ENCODE results near the gene CISH.

Gene CISH

GRCh38 chr3:50573566-50574443 lies 37.8 kb downstream of the CISH start:
- H3K27ac ChIP-seq: no peak overlapping the region
- no peak for TF ChIP-seq CTCF (conservative IDR thresholded peaks at IDR 0.05)

DNA sequence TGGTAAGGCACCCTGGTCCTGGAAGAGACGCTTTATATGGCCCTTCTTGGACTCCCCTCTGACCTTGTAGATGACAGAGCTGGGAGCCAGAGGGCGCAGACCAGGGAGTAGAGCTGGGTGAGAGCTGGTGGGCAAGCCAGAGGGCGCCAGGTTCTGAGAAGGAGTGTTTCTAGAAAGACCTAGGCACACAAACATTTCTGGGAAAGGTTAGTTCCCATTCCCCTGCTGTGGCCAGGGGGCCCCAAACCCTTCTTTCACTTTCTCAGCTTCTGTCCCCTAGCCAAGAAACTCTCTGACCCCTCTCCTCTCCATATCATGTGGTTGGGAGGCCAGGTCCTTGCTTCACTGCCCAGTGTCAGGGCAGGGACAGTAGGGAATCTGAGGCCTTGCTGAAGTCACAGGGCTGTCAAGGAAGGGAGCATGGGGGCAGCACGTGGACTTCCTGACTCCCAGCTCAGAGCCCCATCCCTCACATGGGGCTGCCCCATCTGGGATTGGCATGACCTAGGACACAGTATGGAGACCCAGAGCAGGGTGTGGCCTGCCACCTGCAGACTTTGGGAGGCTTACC lies 38.7 kb downstream of the CISH start:
- no peak for TF ChIP-seq CTCF (conservative IDR thresholded peaks at IDR 0.05)
- no peak overlapping the region for H3K27ac ChIP-seq

DNA sequence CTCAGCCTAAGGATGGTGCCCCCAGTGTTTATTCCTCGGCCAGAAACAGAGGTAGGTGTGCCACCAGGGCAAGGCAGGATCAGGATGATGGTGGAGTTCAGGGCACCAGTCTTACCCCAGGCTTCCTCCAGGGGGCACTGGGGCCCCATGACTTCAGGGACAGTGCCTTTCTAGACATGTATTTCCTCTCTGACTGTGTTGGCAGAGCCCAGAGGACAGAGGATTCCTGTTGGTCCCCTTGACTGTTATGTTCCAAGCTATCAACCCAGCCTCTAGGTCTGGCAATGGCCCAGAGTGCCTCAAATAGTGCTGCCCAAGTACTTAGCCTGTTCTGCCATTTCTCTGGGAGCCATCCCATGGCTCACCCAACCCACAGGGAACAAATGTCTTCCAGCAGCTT lies 39.4 kb downstream of the CISH start:
- peak; percentile 93 for TF ChIP-seq CTCF (conservative IDR thresholded peaks at IDR 0.05)
- no peak overlapping the region for H3K27ac ChIP-seq

- no peak for TF ChIP-seq CTCF (conservative IDR thresholded peaks at IDR 0.05)
- H3K27ac ChIP-seq: no peak overlapping the region
Observed at GRCh38 chr3:50571486-50571885, 40.1 kb downstream of the CISH start.

GRCh38 chr3:50570508-50571279 lies 40.9 kb downstream of the CISH start:
- no peak for TF ChIP-seq CTCF (conservative IDR thresholded peaks at IDR 0.05)
- H3K27ac ChIP-seq: no peak overlapping the region; the same call in 1 of the 2 replicates

GRCh38 chr3:50568947-50569749 lies 42.4 kb downstream of the CISH start, which contains the start of gene HEMK1:
Gene HEMK1 (plus strand): TSS chr3:50569522. CDS start chr3:50571105, 1,583 bp downstream.
- peak within 1 kb of the TSS; percentile 94 for H3K27ac ChIP-seq
- TF ChIP-seq CTCF (conservative IDR thresholded peaks at IDR 0.05): no peak

Data from VCaP (cell line).